GM18907 (cell line): ENCODE data around the gene RAD50.
A peak's percentile ranks its signal among the peaks of the same experiment; 100 is the strongest.

Experiments used
- ATAC-seq: cut with Tn5 transposase; IDR thresholded peaks from one replicate; pipeline ENCODE4 v1.9.1; 2021; ENCODE audit warnings: mild to moderate bottlenecking, moderate library complexity; ENCODE audit not compliant: unreplicated experiment

Gene RAD50

DNA sequence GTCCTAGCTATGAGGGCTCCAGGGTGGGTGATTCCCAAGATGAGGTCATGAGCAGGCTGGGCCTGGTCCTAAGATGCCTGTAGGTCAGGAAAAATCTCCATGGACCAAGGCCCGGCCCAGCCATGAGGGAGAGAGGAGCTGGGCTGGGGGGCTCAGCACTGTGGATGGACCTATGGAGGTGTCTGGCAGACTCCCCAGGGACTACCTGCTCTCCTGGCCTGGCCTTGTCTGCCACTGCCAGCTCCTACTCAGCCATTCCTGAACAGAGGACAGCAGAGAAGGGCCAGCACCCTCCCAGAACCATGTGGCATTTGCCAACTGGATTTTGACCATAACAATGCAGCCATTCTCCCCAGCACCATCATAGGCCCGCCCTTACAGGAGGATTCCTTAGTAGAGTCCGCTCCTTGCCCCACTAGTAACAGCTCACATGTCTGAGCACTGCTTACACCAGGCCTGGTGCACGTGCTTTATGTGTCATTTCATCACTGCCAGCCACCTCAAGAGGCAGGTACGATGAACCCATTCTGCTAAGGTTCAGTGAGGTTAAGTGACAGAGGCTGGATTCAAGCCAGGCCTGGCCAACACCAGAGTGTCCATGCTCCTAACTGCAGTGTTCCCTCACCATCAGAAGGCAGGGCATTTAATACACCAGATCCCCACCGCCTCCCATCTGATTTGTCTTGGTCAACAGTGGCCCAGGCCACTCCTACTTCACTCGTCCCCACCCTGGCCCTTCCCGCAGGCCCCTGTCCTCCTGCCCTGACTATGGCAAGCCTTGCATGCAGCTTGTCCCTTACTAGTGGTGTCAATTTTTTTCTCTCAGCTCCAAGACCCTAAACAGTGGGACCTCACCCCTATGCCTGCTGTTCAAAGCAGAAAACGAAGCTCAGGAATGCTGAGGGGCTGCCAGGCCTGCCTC is 101.9 kb downstream of the RAD50 start:
- ATAC-seq, result no peak

DNA sequence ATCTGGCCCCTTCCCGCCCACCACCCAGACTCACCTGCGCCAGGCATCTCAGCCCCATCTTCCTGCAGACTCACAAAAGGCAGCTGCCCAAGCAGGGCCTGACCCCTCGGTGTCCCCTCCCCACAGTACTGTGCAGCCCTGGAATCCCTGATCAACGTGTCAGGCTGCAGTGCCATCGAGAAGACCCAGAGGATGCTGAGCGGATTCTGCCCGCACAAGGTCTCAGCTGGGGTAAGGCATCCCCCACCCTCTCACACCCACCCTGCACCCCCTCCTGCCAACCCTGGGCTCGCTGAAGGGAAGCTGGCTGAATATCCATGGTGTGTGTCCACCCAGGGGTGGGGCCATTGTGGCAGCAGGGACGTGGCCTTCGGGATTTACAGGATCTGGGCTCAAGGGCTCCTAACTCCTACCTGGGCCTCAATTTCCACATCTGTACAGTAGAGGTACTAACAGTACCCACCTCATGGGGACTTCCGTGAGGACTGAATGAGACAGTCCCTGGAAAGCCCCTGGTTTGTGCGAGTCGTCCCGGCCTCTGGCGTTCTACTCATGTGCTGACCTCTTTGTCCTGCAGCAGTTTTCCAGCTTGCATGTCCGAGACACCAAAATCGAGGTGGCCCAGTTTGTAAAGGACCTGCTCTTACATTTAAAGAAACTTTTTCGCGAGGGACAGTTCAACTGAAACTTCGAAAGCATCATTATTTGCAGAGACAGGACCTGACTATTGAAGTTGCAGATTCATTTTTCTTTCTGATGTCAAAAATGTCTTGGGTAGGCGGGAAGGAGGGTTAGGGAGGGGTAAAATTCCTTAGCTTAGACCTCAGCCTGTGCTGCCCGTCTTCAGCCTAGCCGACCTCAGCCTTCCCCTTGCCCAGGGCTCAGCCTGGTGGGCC is 103.1 kb downstream of the RAD50 start:
- ATAC-seq, result no peak

DNA sequence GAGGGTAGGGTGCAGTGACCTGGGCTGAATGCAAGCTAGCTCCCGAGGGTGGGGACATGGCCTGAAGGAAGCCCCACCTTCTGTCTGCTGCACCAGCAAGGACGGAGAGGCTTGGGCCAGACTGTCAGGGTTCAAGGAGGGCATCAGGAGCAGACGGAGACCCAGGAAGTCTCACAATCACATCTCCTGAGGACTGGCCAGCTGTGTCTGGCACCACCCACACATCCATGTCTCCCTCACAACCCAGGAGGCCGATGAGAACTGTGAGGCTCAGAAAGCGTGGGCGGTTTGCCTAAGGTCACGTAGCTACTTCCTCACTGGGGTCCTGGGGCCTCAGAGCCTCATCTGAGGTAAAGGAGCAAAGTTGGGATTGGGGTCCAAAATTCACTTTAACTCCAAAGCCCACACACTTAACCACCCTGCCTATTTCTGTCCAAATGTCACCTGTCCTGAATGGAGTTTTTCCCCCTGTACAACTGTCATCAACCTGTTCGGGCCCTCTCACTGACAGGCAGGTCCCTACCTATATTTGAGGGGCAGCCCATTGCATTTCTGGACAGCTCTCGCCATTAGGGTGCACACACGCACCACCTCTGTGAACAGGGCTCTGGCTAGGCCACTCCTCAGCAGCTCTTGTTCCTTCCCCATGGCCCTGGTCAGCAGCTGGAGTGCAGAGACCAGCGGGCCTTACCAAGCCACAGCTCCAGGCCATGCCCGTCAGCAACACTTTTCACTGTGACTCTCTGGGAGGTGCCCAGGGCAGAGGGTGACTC is 104.6 kb downstream of the RAD50 start:
- no peak for ATAC-seq

DNA sequence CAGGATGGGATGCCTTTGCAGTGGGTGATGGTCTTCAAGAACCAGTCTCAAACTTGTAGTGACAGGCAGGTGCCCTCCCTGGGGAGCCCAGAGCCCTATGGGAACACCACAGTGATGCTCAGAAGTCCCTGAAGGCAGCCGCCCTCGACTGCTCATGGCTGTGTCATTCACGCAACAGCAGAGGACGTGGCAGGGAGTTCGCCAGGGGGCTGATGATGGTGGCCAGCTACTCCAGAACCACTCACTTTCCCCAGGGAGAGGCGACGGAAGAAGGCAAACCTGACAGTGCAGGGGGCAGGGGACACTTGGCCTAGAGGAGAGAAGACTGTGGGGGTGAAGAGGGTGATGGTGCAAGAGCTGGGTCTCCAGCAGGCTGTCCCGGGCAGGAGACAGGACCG is 105.2 kb downstream of the RAD50 start:
- no peak for ATAC-seq

DNA sequence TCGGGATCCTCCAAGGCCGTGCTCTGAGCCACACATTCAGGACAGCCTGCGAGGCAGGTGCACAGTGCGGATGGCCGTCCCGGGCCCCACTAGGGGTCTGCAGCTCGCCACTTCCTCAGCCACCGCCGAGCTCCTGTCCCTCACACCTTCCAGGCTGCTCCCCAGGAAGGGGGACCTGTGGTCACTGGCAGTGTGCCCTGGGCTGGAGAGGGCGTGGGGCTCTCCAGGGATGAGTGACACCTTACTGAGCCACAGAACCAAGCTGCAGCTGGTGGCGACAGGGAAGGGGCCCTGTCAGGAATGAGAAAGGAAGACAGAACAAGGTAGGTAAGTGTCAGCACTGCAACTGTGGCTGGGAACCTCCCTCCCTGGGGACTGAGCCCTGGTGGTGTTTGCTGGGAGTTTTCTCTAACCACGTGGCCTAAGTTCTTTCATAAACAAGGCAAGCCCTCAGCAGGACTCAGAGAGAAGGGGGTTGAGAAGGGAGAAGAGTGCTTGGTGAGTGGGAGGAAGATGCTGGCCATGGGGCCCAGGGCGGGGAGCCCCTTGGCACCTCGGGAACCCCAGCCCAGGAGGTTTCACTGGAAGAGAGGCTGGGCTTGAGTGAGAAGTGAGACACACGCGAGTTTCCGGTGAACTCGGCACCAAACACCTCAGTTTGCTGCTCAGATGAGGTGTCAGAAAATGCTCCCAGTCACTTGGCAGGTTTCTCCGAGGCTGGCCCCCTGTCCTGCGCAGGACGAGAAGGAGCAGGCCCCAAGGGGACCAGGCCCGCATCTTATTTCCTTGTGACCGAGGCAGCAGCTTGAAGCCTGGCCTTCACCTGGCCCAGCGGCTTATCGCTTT is 106.4 kb downstream of the RAD50 start:
- peak; percentile 66 for ATAC-seq

GRCh38 chr5:132663771-132664695 is 107.3 kb downstream of the RAD50 start:
- peak; percentile 42 for ATAC-seq

- ATAC-seq, result no peak
Measured at GRCh38 chr5:132664696-132665209, 108.0 kb downstream of the RAD50 start.

DNA sequence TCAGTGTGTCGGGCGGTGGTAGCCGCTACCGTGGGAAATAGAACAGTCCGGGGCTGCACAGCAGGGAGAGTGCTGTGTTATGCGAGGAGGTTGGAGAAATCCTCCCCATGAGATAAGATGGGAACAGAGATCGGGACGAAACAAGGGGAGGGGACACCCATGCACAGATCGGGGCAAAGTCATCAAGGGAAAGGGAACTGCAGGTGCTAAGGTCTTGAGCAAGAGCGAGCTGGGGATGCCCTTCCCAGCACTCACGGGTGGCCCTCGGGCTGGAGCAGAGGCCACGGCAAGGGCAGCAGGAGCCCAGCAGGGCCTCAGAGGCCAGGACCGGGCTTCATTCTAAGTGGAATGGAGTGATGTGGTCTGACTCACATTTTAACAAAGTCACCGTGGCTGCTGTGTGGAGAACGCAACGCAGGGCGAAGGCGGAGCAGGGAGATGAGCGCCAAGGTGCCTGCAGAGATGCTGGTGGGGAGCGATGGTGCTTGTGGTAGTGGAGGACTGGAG is 108.8 kb downstream of the RAD50 start:
- no peak for ATAC-seq

DNA sequence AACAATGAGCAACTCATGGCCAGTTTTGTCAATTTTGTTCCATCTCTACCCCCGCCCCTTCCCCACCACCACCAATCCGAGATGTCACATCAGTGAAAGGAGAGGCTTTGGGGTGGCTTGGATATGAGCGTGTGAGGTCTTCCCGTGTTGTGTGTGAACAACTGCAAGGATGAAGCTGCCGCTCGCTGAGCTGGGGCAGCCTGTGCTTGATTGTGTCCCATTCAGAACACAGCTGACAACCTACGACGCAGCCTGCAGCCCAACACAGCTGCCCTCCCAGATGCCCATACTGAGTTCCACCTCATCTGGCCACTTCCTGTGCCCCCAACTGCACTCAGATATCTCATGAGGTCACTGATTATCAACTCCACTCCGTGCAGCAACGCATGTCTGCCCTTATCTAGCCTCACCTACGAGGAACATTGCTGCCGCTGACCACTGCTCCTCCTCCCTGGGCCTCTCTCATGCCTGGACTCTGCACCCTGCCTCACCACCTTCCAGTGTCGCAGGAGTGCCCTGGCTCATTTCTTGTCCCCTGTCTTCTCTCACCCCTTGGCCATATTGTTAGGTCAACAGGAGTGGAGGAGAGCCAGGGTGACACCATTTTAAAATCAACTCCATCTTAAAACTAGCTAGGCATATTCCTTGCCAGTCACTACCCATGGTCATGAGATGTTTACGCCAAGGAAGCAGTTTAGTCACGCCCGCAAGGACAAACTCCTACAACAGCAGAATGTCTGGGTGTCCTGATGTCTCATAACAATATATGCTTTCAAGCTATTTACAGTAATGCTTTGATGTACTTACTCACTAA is 109.7 kb downstream of the RAD50 start:
- no peak for ATAC-seq

DNA sequence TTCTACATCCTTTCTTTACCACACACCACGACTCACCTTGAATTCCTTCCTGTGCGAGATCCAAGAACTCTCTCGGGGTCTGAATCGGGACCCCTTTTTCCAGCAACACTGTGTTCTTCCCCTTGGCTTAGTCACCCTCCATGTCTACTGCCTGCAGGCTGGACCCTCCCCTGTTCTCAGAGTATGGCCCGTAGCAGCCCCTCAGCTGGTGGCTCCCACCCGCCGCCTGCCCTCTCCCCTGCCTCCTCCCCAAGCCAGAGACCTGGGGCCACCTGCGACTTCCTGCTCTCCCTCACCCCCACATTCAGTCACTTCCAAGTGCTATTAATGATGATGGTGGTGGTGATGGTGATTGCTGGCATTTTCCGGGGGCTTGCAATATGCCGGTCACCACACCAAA is 110.5 kb downstream of the RAD50 start:
- no peak for ATAC-seq

DNA sequence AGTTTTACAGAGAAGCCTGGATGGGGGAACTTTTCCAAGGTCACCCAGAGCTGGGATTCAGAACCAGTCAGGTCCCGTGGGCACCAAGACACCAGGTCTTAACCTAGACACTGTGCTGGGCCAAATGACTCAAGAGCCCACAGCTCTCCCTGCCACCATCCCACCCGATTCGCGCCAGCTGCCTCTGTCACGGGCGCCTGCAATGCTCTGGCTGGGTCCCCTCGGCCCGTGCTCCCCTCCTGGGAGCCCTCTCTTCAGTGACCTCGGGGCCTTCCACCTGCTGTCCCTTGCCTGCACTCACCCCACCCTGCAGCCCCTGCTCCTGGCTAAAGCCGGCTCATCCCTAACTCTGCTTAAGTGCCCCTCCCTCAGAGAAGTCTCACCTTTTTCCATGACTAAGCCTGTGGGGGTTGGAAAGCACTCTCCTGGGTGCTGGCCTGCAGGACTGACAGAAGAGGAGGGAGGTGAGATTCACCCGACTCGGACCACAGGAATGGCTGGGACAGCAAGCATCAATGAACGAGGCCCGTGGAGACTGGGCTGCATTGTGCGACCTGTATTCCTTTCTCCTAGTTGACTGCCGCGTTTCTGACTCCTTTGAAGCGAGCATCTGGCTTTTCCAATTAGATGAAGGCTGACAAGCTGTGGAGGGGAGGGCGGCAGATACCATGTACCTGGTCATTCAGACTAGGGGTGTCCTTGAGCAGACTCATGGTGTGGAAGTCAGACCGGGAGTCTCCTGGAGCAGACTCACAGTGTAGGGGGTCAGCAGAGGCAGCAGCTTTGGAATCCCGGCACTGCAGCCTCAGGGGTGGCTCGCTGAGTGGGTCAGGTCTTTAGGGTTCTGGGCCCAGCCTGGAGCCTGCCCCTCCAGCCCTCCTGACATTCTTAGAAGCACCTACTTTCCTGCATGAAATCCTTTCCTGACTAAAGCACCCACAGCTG is 111.3 kb downstream of the RAD50 start:
- ATAC-seq, result no peak

GRCh38 chr5:132668706-132669454 is 112.1 kb downstream of the RAD50 start:
- no peak for ATAC-seq

DNA sequence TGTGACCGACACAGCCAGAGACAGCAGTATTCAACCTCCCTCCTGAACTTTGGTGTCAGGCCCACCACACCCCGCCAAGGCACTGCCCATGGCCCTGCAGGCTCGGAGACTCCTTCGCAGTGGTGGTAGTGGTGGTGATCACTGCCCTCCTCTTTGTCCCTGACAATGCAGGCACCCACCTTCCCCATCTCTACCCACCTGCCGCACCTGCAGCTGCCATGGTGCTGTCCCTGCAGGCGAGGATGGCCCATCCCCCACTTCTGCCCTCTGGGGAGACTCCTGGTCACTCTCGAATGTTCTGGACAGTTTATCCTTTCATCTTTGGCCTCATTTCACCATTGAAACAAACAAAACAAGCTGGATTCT is 112.7 kb downstream of the RAD50 start:
- ATAC-seq, result no peak

GRCh38 chr5:132669966-132670882 is 113.4 kb downstream of the RAD50 start:
- ATAC-seq, result no peak

- no peak for ATAC-seq
Measured at GRCh38 chr5:132671000-132671399, 114.2 kb downstream of the RAD50 start.
